ENCODE data around the gene KDM2A. TPM values are rescaled to one million over a fixed set of nuclear protein-coding genes. Genes with fewer than 3 reads are reported as not detected.

The KDM2A gene
- total and polyA plus RNA-seq, 2 experiments from 2014 or later = 25.0 to 54.1 TPM

GRCh38 chr11:67293090-67293489, 174.0 kb downstream of the KDM2A start:
- no peak overlapping the region for H3K4me3 ChIP-seq
- TF ChIP-seq CTCF (conservative IDR thresholded peaks at IDR 0.05; ENCODE audit: low read depth in 2 of 2) (no peak), ZNF114 (CRISPR knock-in tag; IDR thresholded peaks at IDR 0.05) (no peak), POLR2AphosphoS5 (IDR thresholded peaks at IDR 0.05; ENCODE audit: low read depth) (no peak), ZNF331 (CRISPR knock-in tag; IDR thresholded peaks at IDR 0.05; ENCODE audit: low read depth) (no peak)
- no peak overlapping the region for H3K4me2 ChIP-seq
- H3K36me3 ChIP-seq (ENCODE audit: insufficient read depth) = peaks cover 8% of the 10 kb centered on the region; the same call in 1 of the 2 replicates
- Mint-ChIP-seq H3K27me3 (ENCODE audit: insufficient read depth, low read depth, poor library complexity) (peaks cover 11% of the 10 kb centered on the region), H3K4me3 (no peak overlapping the region; the same call in 2 of the 3 replicates), H3K36me3 (ENCODE audit: low read depth) (peaks cover 41% of the 10 kb centered on the region), H3K9me3 (peaks cover 14% of the 10 kb centered on the region), H3K27ac (no peak overlapping the region), H3K4me1 (peaks cover 6% of the 10 kb centered on the region; the same call in 2 of the 3 replicates)
- no peaks in the 10 kb centered on the region for H3K27me3 ChIP-seq (ENCODE audit: insufficient read depth)
- no peaks in the 10 kb centered on the region for H3K9me2 ChIP-seq (ENCODE audit: insufficient read depth)
- no peak for ATAC-seq
- no peak for DNase-seq (ENCODE audit: low spot score)
- no peaks in the 10 kb centered on the region for H4K20me1 ChIP-seq (replicated peaks; ENCODE audit: insufficient read depth)
- 0 out of 2 replicates have a peak, but pooled peaks cover 5% of the 10 kb centered on the region for H3F3A ChIP-seq (replicated peaks; ENCODE audit: low read depth)
- H2AFZ ChIP-seq = no peak overlapping the region
- H3K79me2 ChIP-seq (replicated peaks; ENCODE audit: insufficient read depth) = no peaks in the 10 kb centered on the region
- peaks cover 2% of the 10 kb centered on the region for H3K4me1 ChIP-seq (ENCODE audit: insufficient read depth)
- no peak overlapping the region for H3K27ac ChIP-seq (ENCODE audit: low read depth)

- no peaks in the 10 kb centered on the region for H3F3A ChIP-seq (replicated peaks; ENCODE audit: low read depth)
- Mint-ChIP-seq H3K36me3 (ENCODE audit: low read depth) (peaks cover 47% of the 10 kb centered on the region), H3K4me3 (no peak overlapping the region), H3K9me3 (peaks cover 14% of the 10 kb centered on the region), H3K27ac (no peak overlapping the region), H3K27me3 (ENCODE audit: insufficient read depth, low read depth, poor library complexity) (peaks cover 4% of the 10 kb centered on the region), H3K4me1 (no peaks in the 10 kb centered on the region)
- no peak overlapping the region for H3K4me2 ChIP-seq
- no peaks in the 10 kb centered on the region for H3K27me3 ChIP-seq (ENCODE audit: insufficient read depth)
- no peaks in the 10 kb centered on the region for H3K4me1 ChIP-seq (ENCODE audit: insufficient read depth)
- no peak overlapping the region for H3K4me3 ChIP-seq
- H4K20me1 ChIP-seq (replicated peaks; ENCODE audit: insufficient read depth) = no peaks in the 10 kb centered on the region
- H3K27ac ChIP-seq (ENCODE audit: low read depth) = no peak overlapping the region
- peaks cover 8% of the 10 kb centered on the region; the same call in 1 of the 2 replicates for H3K36me3 ChIP-seq (ENCODE audit: insufficient read depth)
- H2AFZ ChIP-seq = no peak overlapping the region
- no peak for ATAC-seq
- no peak for DNase-seq (ENCODE audit: low spot score)
- no peaks in the 10 kb centered on the region for H3K79me2 ChIP-seq (replicated peaks; ENCODE audit: insufficient read depth)
- TF ChIP-seq JUNB (IDR thresholded peaks at IDR 0.05; ENCODE audit: unreplicated experiment) (no peak), ETS1 (IDR thresholded peaks at IDR 0.05) (no peak), CREB1 (CRISPR knock-in tag; IDR thresholded peaks at IDR 0.05; ENCODE audit: low read depth) (no peak), ZNF462 (CRISPR knock-in tag; IDR thresholded peaks at IDR 0.05) (no peak), STAT1 (IDR thresholded peaks at IDR 0.05; ENCODE audit: unreplicated experiment) (no peak), POLR2AphosphoS5 (IDR thresholded peaks at IDR 0.05; ENCODE audit: low read depth) (no peak), ZNF331 (CRISPR knock-in tag; IDR thresholded peaks at IDR 0.05; ENCODE audit: low read depth) (no peak), NANOG (IDR thresholded peaks at IDR 0.05; ENCODE audit: borderline replicate concordance) (no peak), ZNF114 (CRISPR knock-in tag; IDR thresholded peaks at IDR 0.05) (no peak)
- H3K9me2 ChIP-seq (ENCODE audit: insufficient read depth) = no peaks in the 10 kb centered on the region
Observed at GRCh38 chr11:67295846-67296245, 176.8 kb downstream of the KDM2A start.

All from GM23338 (cell line).